HG02588 (cell line): ENCODE results near the gene SLC6A6.
"Not testable (repeated sequence)": the region's sequence is repeated elsewhere in the genome, so short reads cannot be mapped to it uniquely, and the experiment has no call there.

ENCODE experiments used
- ATAC-seq: cut with Tn5 transposase; IDR thresholded peaks from one replicate; pipeline ENCODE4 v1.9.1; 2021; ENCODE audit warnings: mild to moderate bottlenecking, moderate library complexity; ENCODE audit not compliant: unreplicated experiment

The SLC6A6 gene

DNA sequence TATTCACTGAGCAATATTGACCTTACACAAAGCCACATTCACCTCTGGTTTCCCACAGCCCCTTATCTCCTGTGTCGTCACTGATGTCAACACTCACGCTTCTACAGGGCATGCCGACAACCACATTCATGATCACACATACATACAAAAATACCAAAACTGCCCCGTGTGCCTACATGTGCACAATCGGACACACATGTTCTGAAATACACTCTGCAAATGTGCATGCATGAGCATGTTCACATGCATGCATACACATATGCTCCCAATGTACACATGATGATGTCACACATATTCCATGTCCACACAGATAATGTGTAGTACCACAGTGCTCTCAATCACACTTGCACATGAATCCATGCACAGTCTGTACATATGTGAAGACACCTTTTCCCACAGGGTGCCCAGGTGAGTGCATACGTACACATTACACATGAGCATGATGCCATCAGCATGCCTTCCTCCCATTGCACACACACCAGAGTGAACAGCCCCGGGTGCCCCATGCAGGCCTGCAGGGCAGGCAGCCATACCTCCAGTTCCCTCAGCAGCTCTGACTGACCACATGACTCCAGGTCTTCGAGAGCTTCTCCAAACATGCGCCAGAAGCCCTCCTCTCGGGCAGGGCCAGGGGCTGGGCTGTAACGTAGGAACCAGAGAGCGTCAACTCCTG lies 100.8 kb downstream of the SLC6A6 start:
- no peak for ATAC-seq

DNA sequence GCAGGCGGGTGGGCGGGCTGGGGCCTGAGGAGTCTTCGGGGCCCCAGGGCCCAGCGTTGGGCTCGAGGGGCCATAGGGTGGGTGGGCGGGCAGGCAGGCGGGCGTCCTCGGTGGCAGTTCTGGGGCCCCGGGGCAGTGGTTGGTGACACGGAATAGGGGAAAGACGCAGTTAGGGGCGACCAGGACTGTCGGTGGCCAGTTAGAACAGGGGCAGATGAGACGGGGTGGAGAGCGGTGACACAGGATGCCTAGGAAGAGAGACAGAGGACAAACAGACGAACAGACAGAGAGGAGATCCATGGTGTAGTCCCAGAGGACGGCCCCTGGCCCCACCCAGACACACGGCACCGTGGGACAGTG lies 101.3 kb downstream of the SLC6A6 start:
- ATAC-seq, result no peak

DNA sequence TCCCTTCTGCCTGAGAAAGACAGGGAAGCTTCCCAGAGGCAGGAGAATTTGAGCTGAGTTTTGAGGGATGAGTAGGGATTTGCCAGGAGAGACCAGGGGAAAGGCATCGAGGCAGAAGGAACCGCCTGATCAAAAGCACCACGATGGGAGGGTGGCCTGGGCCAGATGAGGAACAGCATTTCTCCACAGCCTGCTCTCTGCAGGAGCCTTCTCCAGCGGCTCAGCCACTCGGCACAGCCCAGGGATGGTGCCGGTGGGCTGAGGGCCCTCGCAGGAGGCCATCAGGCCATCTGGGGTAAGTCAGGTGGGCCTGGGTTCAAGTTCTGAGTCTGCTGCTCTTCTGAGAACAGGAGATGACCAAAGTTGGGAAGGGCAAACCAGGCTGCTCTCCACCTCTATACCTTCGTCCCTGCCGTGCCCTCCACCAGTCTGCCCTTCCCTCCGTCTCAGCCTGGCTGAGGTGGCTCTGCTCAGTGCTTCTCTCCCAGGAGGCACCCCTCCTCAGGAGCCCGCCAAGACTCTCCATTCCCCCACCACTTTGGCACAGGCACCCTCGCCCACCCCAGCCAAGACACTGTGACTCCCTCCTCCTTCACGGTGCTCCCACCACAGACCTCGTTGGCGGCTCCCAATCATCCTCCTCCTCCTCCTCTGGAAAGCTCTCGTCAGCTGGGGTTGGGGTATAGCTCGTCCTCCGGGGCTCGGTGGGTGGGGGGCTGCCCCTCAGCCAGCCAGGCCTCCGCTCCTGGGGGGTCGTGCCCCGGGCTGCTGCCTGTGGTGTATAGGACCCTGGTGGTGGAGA lies 102.8 kb downstream of the SLC6A6 start:
- ATAC-seq, result no peak

DNA sequence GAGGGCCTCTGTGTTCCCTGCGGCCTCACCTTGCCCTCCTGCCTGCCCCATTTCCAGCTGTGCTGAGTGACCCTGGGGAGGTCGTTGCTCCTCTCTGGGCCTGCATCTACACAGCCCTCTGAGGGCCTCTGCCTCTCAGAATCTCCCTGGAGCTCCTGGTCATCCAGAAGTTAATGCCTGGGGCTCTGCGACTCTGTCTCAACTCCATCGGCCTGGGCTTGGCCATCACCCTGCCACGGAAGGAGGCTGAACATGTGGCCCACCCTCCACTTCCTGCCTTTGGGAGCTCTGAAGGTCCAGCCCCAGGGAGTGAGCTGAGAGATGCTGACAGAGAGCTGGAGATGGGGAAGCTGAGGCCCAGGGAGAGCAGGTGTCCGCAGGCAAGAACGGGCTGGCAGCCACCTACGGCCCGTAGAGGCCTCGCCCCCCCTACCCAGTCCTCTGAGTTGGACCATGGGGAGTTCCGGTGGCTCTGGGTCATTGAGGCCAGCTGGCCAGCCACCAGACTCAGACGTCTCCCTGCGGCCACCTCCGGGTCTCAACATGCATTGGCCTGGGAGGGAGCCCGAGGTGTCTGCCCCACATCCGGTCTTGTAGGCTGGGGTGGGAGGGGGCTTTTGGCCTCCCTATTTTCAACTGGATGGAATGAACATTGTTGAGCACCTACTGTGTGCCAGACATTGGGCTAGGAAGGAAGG lies 103.5 kb downstream of the SLC6A6 start:
- no peak for ATAC-seq

DNA sequence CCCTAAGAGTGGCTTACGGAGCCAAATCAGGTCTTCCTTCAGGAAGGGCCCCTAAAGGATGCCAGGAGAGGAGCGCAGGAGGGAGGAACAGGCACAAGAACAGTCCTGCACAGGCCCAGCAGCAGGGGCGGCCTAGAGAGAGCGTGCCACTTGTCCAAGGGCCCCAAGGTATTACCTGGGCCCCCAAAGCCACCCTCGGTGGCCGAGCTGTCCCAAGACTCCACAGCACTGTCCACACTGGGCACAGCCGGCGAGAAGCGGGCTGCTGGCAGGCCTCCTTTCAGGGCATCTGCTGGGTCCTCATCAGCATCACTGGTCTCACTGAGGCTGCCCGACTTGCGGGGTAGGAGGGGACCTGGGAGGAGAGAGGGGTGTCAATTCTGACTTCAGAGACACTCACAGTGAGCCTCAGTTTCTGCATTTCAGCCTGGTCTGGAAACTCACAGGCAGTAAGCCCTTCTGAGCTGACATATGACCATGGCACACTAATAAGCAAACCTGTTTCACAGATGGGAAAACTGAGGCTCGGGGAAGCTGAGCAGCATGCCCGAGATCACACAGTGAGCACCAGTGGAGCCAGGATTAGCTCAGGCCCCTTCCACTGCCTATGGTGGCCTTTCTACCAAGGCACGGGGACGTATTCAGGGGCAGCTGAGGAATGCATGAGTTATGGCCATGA lies 104.4 kb downstream of the SLC6A6 start:
- no peak for ATAC-seq

DNA sequence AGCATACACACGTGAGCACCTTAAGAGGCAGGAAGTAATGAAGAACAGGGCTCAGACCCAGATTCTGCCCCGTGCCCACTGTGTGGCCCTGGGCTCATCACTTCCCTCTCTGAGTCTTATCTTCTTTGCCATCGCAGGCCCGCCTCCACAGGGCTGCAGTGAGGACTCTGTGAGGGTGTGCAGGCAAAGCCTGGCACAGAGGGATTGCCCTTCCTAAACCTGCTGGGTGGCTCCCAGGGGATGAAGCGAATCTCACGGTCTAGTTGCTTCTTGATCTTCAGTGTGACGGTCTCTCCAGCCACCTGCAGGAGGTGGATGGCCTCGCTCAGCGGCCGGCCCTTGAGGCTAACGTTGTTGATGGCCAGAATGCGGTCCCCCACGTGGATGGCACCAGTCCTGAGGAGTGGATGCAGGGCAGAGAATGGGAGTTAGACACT lies 104.9 kb downstream of the SLC6A6 start:
- ATAC-seq, result no peak

DNA sequence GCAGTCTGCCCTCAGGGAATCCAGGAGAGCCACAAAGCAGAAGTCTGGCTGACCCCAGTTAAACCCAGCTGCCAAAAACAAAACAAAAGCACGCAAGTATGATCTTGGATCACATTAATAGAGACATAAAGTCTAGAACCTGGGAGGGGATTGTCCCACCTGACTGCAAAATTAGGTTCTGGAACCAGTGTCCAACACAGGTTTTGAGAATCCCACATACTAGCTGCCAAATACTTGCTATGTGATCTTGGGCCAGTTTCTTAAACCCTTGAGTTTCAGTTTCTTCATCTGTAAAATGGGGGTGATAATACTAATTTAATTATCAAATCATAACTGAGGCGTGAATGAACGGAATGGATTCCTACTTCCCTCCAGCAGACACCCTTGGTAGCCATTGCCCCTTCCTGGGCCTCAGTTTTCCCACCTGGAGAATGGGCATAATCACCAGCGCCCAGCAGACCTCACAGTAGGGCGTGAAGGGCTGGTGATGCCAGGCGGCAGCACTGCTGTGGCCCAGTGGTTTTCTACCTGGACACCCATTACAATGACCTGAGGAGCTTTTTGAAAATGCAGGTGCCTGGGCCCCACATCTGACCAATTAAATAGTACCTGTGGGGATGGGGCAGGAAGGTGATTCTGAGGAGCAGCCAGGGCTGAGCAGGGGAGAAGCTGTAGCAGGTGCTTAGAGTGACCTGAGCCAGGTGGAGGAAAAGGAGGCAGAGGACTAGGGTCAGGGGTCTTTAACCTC lies 105.5 kb downstream of the SLC6A6 start:
- ATAC-seq, result no peak

DNA sequence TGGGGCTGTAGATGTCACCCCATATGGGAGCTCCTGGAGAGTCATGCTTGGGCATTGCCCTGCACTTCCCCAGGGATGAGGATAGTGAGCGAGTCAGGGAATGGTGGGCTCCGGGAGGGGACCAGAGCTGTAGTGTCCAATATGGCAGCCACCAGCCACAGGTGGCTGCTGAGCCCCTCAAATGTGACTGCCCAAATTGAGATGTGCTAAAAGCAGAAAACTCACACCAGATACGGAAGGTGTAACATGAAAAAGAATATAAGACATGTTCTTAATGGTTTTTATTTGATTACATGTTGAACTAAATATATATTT lies 106.1 kb downstream of the SLC6A6 start:
- ATAC-seq, result no peak

DNA sequence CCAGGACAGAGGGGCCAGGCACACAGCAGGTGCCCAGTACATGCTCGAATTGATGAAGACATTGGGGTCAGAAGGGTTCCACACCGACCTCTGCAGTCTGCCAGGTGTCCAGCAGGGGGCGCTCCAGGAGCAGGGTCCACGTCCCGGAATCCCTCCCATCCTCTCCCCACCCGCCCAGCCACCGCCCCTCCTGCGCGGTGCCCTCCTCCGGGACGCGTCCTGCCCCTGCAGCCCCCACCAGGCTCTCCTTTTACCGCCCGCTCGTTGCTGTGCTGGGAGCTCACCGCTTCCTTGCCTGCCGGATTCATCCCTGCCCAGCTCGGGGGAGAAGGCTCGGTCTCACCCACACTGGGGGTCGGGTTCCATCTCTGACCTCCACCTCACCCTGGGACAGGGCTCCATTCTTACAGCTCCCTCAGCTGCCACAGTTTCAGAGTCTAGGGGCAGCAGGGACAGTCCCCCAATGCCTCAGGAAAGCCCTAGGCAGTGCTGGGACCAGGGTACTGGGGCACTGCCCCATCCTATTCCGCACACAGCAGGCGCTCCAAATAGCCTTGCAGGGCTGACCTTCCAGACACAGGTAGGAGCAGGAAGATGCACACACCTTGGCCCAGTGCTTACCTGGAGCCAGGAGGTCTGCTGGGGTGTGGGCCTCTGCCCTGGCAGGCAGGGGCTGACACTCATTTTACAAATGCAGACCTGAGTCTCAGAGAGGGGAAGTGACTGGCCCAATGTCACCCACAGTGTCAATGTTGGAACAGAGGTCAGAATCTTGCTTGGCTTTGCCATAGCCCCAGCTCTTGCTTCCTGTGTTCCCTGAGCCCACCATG lies 106.8 kb downstream of the SLC6A6 start:
- no peak for ATAC-seq

DNA sequence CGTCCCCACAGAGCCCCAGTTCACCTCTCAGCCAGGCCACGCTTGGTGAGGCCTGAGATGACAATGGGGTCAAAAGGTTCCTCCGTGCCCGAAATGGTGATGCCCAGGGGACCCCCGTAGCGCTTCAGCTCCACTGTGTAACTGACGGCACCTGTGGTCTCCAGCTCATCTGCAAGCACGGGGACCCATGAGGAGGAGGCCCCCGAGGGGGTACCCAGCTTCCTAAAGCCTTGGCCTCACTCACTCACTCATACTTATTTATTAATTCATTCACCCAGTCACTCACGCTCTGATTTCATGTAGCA lies 107.3 kb downstream of the SLC6A6 start:
- no peak for ATAC-seq

DNA sequence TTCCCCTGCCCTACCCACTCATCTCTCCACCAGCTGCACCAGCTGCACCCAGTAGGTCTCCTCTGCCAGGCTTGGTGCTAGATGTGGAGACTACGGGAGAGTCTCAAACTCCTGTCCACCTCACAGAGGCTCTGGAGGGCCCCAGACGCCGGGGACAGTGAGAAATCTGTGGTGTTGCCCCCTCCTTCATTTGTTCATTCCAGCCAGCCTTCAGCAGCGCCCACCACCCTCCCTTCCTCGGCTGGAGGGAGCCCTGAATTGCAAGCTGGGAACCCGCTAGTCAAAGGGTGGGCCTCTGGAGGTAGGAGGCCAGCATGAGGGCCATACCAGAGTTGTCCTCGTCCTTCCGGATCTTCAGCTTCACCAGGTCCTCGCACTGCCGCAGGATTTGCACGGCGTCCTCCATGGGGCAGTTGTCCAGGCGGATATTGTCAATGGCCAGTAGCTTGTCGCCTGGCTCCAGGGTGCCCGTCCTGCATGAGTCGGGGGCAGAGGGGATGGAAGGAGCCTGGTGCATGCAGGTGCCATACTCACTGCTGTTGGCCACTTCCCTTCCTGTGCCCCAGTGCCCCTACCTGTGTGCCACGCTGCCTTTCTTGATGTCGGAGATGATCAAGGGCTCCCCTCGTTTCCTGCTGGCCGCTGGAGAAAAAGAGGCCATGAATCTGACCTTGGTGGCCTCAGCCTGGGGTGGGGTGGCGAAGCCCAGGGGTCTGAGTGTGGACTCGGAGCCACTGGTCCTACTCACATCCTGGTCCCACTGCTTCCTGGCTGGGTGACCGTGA lies 108.6 kb downstream of the SLC6A6 start:
- ATAC-seq, result no peak

DNA sequence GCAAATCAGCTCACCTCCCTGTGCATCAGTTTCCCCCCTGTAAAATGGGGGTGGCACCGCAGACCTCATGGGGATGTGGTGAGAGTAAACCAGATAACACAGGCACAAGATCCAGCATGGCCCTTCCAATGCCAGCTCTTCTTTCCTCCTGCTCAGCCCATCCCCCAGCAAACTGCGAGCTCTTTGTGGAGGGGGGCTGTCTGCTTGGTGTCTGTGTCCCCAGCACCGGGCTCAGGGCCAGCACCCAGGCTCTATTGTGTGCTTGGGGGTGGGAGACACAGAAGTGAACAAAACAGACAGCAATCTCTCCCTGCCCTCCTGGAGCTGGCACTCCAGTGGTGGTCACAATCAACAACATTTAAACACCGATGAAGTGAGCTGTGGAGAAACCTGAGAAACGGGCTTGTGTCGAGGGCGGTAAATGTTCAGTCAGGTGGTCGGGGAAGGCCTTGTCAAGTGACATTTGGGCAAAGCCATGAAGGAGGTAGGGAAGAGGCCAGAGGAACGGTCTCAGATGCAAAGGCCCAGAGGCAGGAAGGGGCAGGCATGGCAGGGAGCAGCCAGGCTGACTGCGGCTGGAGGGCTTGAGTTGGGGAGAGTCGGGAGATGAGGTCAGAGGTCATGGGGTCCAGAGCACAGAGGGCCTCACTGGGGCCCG lies 109.3 kb downstream of the SLC6A6 start:
- no peak for ATAC-seq

DNA sequence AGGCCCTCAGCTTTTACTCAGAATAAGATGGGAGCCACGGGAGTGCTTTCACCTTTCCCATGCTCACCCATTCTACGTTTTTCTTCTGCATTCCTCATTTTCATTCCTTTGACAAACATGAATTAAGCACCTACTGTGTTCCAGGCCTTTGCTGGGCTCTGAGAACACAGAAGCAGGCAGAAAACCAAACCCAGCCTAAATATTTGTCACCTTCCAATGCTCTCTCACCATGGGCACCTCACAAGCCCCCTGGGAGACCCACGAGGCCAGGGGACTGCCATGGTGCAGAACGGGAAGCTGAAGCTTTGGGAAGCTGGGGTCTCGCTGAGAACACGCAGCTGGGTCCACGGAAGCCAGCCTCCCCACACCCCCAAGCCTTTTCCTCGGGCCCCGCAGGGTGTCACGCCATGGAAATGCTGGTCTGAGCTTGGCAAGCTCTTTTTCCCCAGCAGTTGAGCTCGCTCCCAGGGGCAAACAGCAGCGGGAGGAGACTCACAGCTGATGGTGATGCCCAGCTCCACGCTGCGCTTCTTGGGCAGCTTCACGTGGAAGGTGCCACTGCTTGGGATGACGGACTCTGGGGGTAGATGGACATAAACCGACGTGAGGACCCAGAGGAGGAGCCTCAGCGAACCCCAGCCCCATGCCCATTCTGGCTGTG lies 110.0 kb downstream of the SLC6A6 start:
- ATAC-seq, result no peak

DNA sequence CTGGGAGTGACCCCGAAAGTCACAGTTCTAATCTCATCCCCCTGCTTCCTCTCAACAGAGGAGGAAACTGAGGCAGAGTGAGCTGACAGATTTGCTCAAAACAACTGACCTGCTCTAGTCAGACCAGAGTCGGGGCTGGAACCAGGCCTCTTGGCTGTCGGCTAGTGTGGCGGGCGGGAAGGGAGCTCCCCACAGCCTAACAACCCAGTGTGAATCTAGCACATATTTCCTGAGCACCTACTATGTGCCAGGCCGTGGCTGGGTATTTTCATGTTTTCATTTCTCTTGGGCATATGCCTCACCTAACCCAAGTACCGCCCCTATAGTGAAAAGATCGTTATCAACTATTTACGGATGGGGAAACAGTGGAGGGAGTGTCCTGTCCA lies 110.5 kb downstream of the SLC6A6 start:
- no peak for ATAC-seq

DNA sequence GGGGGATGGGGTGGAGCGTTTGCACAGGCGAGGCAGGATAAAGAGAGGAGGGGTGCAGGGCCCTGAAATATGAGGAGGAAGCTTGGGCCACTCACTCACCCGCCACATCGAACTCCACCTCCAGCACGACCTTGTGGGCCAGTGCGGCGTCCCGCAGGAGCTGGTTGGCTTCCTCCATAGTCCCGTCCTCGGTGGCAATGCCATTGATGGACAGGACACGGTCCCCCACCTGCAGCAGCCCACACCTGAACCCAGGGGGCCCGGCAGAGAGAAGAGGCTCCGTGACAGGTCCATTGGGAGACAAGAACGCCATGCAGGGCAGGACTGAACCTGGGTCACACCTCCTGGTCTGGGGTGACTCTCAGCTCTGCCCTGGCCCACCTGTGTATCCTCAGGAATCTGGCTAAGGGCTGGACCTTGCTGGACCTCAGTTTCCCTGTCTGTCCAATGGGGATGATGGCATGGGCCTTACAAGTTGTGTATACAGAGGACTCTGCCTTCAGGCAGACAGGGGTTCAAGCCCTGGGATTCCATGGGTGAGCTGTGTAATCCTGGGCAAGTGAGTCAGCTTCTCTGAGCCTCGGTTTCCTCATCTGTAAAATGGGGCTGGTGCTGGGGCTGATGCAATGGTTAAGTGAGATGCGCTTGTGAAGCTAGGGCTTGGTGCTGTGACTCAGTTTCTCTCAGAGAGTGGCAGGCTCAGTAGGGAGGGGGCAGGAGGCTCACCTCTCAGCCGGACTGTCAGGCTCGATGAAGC lies 111.3 kb downstream of the SLC6A6 start:
- no peak for ATAC-seq

DNA sequence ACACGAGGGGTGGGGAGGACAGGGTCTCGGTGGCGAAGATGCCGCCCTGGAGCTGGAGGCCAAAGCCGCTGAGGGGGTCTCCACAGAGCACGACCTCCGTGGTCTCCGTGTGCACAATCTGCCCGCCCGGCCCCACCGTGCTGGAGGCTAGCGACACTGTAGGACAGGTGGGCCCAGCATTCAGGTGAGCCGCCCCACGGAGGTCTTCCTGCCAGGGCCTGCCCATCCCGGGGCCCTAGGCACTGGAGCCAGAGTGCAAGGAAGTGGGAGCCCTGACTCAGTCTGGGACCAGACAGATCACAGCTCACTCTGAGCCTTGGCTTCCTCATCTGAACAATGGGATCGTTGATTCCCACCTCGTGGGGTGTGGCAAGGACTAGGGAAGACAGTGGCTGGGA lies 111.9 kb downstream of the SLC6A6 start:
- ATAC-seq, result no peak

DNA sequence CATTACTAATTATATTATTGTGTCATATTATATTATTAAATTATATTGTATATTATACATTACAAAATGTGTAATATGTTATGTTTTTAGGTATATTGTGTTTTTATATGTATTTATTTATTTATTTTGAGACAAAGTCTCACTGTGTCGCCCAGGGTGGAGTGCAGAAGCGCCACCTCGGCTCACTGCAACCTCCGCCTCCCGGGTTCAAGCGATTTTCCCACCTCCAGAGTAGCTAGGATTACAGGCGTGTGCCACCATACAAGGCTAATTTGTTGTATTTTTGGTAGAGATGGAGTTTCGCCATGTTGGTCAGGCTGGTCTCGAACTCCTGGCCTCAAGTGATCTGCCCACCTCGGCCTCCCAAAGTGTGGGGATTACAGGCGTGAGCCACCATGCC lies 113.1 kb downstream of the SLC6A6 start:
- not testable (repeated sequence) for ATAC-seq
